Testis (tissue), 3 donors: ENCODE results near the gene SEMA3F. TPM values are rescaled to one million over a fixed set of nuclear protein-coding genes. Genes with fewer than 3 reads are reported as not detected.

Experiments
- DNase-seq: peaks from one replicate; pipeline ENCODE4 v3.0.0-alpha.2; 2019
- H3K27ac ChIP-seq, 2 donors: fragments of 200-600 bp; sonication (generic); one replicate each; pipeline ENCODE4 v1.5.1; 2019
- H3K27me3 ChIP-seq: fragments of 200-600 bp; sonication (generic); one replicate; pipeline ENCODE4 v1.5.1; 2019
- H3K36me3 ChIP-seq: fragments of 200-600 bp; sonication (generic); one replicate; pipeline ENCODE4 v1.5.1; 2017; ENCODE audit warnings: low read depth; ENCODE audit errors: missing control alignments
- H3K4me1 ChIP-seq: fragments of 200-600 bp; sonication (generic); one replicate; pipeline ENCODE4 v1.5.1; 2019
- H3K4me3 ChIP-seq, 2 donors: fragments of 200-600 bp; sonication (generic); one replicate each; pipeline ENCODE4 v1.5.1; 2017 to 2019
- H3K9me3 ChIP-seq: fragments of 200-600 bp; sonication (generic); one replicate; pipeline ENCODE4 v1.5.1; 2017
- POLR2A ChIP-seq: fragments of 450-650 bp; IDR thresholded peaks from one replicate; pipeline ENCODE4 v1.6.1; 2017; ENCODE audit warnings: antibody characterized with exemption, mild to moderate bottlenecking, moderate library complexity
- WGBS, 2 donors: methylation state at CpG; one replicate each; pipeline ENCODE4 v1.1.5; 2018; 5-methylcytosine and 5-hydroxymethylcytosine counted together
- intact Hi-C: fragments of 100-400 bp; cut with DNase I; formaldehyde crosslinking; loops from one replicate; pipeline ENCODE4 v1.15.1; 2023; ENCODE audit warnings: low total_unique reads
- polyA plus RNA-seq: library from polyadenylated mRNA; stranded (reverse); fragments of 350-450 nt; fragmentation: Illumina TruSeq; extraction: RNeasy Lipid Tissue Mini Kit (QIAGEN cat#74804); gene quantifications from one replicate; pipeline ENCODE4 v1.2.3, GENCODE V29; 2014; ENCODE audit warnings: low read depth, low replicate concordance; ENCODE audit not compliant: insufficient read depth
- total RNA-seq, 2 donors: library from RNA; depleted of rRNA; stranded (reverse); fragments of >200 nt; gene quantifications; one replicate each; pipeline ENCODE4 v1.2.3, GENCODE V29; 2016
- TF ChIP-seq, protein P1 (sequence below), 3 experiments: fragments of 450-650 bp in 2 of 3; fragments of 200-600 bp in 1 of 3; sonication (generic) in 1 of 3; IDR thresholded peaks; one replicate each; pipeline ENCODE4 v1.5.1; 2016 to 2019; ENCODE audit warnings: antibody characterized with exemption in 3 of 3, mild to moderate bottlenecking in 2 of 3, moderate library complexity in 1 of 3

SEMA3F gene
- total and polyA plus RNA-seq, 3 donors from 2014 or later = 6.9 to 8.3 (median 7.5) TPM

DNA sequence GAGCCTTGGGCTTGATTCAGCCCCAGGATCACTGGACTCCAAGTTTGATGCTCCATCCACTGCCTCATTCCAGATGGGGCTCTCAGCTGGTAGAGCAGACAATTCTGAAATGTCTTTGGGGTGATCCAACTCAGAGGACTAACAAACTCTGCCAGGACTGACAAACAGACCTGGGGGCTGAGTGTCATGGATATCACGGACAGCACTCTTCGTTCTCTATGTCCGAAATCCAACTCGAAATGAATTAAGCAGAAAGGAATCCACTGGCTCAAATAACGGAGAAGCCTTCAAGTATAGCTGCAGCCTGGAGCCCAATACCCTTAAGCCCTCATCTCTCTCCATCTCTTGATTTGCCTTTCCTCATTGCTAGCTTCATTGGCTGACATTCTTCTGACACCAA lies 64.2 kb downstream of the SEMA3F start:
- Histone ChIP-seq H3K27me3 (no peaks in the 10 kb centered on the region), H3K27ac (no peak overlapping the region), H3K4me1 (no peaks in the 10 kb centered on the region), H3K4me3 (no peak overlapping the region), H3K36me3 (no peaks in the 10 kb centered on the region), H3K9me3 (no peaks in the 10 kb centered on the region)
- WGBS, 2 donors = 91 to 92% methylated on average over 5 of the region's 5 CpGs
- TF ChIP-seq, protein P1, sequence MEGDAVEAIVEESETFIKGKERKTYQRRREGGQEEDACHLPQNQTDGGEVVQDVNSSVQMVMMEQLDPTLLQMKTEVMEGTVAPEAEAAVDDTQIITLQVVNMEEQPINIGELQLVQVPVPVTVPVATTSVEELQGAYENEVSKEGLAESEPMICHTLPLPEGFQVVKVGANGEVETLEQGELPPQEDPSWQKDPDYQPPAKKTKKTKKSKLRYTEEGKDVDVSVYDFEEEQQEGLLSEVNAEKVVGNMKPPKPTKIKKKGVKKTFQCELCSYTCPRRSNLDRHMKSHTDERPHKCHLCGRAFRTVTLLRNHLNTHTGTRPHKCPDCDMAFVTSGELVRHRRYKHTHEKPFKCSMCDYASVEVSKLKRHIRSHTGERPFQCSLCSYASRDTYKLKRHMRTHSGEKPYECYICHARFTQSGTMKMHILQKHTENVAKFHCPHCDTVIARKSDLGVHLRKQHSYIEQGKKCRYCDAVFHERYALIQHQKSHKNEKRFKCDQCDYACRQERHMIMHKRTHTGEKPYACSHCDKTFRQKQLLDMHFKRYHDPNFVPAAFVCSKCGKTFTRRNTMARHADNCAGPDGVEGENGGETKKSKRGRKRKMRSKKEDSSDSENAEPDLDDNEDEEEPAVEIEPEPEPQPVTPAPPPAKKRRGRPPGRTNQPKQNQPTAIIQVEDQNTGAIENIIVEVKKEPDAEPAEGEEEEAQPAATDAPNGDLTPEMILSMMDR (IDR thresholded peaks at IDR 0.05) = no peak
- TF ChIP-seq POLR2A = no peak
- intact Hi-C loops = no loop called here
- no peak for DNase-seq

DNA sequence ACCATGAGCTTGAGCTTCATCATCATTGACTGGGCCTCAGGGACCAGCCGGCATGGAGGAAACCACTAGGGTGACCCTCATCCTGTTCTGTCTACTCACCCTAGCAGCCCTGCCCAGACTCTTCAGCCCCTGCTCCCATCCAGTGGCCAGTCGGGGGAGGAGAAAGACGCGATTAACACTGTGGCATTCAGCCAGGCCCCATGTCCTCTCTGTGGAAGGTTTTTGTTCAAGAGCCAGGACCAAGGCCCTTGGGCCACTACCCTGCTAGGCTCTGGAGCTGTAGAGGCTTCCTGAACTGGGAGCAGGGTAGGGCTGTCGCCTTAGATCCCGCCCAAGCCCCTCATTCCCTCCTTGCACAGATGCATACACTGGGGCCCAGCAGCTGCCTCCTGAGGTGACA lies 65.0 kb downstream of the SEMA3F start:
- 51 to 67% methylated on average over 6 of the region's 6 CpGs for WGBS, 2 donors
- Histone ChIP-seq H3K4me3 (no peak overlapping the region), H3K9me3 (no peaks in the 10 kb centered on the region), H3K27me3 (no peaks in the 10 kb centered on the region), H3K4me1 (no peaks in the 10 kb centered on the region), H3K36me3 (no peaks in the 10 kb centered on the region), H3K27ac (no peak overlapping the region)
- intact Hi-C loops = no loop called here
- DNase-seq = no peak
- TF ChIP-seq, protein P1 (IDR thresholded peaks at IDR 0.05) = no peak
- TF ChIP-seq POLR2A = no peak

DNA sequence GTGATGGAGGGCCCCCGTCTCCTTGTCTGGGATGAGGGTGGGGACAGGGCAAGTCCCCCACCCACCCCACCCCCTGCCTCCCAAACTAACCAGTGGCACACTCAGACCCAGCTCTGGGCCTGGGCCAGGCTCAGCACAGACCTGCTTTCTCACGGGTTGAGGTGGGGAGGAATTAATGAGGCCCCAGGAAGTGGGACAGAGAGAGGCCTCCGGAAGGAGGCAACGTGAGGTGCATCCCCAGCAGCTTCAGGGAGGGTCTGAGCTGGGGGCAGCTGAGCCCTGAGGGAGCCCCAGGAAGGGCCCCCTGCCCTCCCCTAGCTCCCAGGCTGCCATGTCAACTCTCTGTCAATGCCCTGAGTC lies 65.9 kb downstream of the SEMA3F start:
- intact Hi-C loops = no loop called here
- no peak for DNase-seq
- H3K36me3 ChIP-seq = no peaks in the 10 kb centered on the region

DNA sequence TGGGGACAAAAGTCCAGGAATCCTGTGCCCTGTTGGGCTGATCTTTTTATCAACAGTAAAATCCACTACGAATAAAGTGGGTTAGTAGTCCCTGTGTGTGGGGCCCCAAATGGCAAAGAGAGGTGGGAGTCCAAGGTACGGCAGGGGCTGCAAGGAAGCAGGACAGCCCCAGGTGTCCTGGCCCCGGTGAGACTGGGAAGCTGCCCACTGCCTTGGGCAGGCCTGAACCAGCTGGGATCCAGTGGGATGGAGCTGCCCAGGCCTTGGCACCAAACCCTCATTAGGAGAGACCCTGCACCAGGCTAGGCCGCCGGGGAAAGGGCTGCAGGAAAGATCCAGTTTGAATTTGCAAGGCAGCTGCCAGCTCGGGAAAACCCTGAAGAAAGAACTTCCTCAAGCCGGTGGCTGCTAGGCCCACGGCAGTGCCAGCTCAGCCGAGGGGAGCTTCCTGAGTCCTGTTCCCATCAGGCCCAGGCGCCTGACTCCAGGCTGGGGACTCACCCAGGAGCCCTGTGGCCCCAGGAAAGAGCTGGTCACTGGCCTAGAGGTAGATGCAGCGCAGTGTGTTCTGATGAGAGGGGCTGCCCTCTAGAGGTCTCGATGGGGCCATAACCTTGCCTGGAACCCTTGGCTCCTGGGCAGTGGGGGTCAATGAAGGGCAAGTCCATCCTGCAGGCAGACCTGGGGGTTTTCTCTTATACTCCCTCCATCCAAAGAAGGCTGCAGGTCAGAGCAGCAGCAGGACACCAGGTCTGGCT lies 66.5 kb downstream of the SEMA3F start:
- Histone ChIP-seq H3K4me3 (no peak overlapping the region), H3K27ac (no peak overlapping the region), H3K4me1 (peaks cover 4% of the 10 kb centered on the region), H3K9me3 (no peaks in the 10 kb centered on the region), H3K27me3 (no peaks in the 10 kb centered on the region), H3K36me3 (no peaks in the 10 kb centered on the region)
- DNase-seq = no peak
- intact Hi-C loops = no loop called here
- 80 to 93% methylated on average over 12 of the region's 12 CpGs for WGBS, 2 donors
- TF ChIP-seq, protein P1 (IDR thresholded peaks at IDR 0.05) = no peak
- TF ChIP-seq POLR2A = no peak

More for the DNA sequence above, 65.9 kb downstream of the SEMA3F start:
- TF ChIP-seq POLR2A = no peak
- TF ChIP-seq, protein P1 (IDR thresholded peaks at IDR 0.05) = no peak
- Histone ChIP-seq H3K4me1 (peaks cover under 1% of the 10 kb centered on the region), H3K27ac (no peak overlapping the region), H3K4me3 (no peak overlapping the region), H3K27me3 (no peaks in the 10 kb centered on the region), H3K9me3 (no peaks in the 10 kb centered on the region)
- WGBS, 2 donors = 79 to 88% methylated on average over 4 of the region's 4 CpGs

DNA sequence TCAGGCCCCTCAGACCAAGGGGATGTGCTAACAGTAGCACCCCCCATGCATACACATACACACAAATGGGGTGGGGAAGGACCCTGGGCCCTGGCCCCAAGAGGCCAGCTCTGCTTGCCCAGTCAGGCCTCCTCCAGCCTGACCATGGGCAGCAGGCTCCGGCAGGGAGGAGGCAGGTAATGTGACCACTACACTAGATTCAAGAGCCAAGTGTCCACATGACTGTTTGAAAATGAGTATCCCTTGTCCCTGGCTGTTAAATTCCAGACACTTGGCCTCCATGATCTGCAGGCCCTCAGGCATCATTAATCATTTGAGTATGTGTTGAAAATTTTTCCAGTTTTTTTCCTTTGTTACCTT lies 67.0 kb downstream of the SEMA3F start:
- Histone ChIP-seq H3K4me3 (no peak overlapping the region), H3K27me3 (no peaks in the 10 kb centered on the region), H3K9me3 (no peaks in the 10 kb centered on the region), H3K27ac (no peak overlapping the region), H3K36me3 (no peaks in the 10 kb centered on the region), H3K4me1 (peaks cover 8% of the 10 kb centered on the region)
- intact Hi-C loops = no loop called here
- TF ChIP-seq, protein P1 (IDR thresholded peaks at IDR 0.05) = no peak
- DNase-seq = no peak
- WGBS, 2 donors = 40 to 87% methylated on average over 1 of the region's 1 CpG
